ENCODE data around the gene FUT9. TPM values are rescaled to one million over a fixed set of nuclear protein-coding genes. Genes with fewer than 3 reads are reported as not detected.

FUT9 gene
- total and polyA plus RNA-seq, 2 of the 8 experiments (the other 6 are each of a cell fraction or from before 2014, with no cell fraction given): 0.85 to 4.9 TPM

DNA sequence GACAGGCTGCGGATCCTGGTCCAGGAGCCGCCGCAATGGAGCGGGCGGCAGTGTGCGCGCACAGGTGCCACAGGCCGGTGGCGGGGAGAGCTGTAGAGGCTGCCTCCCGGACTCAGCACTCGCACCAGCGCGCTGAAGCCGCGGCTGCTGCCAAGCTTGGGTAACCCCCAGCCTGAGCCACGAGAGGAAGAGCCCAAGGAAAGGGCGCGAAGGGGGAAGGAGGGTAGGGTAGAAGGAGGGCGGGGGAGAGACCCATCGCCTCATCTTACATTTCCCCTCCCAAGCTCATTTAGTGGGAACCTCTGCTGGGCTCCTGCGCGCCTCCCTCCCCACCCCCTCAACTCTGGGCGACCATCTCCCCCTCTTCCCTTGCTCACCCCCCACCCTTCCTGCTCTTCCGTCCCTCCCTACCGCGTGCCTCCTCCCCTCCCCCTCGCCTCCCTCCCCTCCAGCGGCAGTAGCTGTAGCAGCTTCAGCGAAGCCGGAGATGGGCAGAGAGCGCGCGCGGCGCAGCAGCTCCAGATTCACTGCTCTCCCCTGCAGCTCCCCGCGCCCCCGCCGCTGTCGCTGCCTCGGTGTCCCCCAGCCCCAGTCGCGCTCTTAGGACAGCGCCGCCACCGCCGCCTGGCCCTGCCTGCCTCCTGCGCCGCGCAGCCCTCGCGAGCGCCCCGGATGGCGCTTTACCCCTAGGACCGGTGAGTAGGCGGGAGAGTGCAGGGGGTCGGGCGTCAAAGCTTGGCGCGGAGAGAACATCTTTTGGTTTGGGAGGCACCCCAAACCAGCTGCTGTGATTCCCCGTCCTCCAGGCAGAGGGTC is at the start of gene FUT9 (continued):
- TF ChIP-seq TEAD4 (IDR thresholded peaks at IDR 0.05; ENCODE audit: low read depth, low read length) (no peak), RFX5 (IDR thresholded peaks at IDR 0.05; ENCODE audit: borderline replicate concordance, low read depth, low read length) (no peak), PHF8 (conservative IDR thresholded peaks at IDR 0.05; ENCODE audit: low read depth, low read length) (peak; percentile 62), BACH1 (IDR thresholded peaks at IDR 0.05; ENCODE audit: low read length) (no peak), SP4 (IDR thresholded peaks at IDR 0.05; ENCODE audit: low read length) (no peak), TCF12 (IDR thresholded peaks at IDR 0.05; ENCODE audit: low read depth, low read length) (no peak), POU5F1 (IDR thresholded peaks at IDR 0.05; ENCODE audit: low read depth, low read length) (no peak), ASH2L (IDR thresholded peaks at IDR 0.05; ENCODE audit: low read length) (peak; percentile 91), TAF7 (optimal IDR thresholded peaks at IDR 0.05; ENCODE audit: borderline replicate concordance, low read depth, low read length) (peak; percentile 86), TBP (IDR thresholded peaks at IDR 0.05; ENCODE audit: low read depth, low read length) (peak; percentile 20), BCL11A (IDR thresholded peaks at IDR 0.05; ENCODE audit: low read depth in 2 of 2, low read length in 2 of 2) (no peak), KDM4A (IDR thresholded peaks at IDR 0.05; ENCODE audit: low read depth, low read length, severe bottlenecking) (peak; percentile 89), SAP30 (IDR thresholded peaks at IDR 0.05; ENCODE audit: insufficient read depth, insufficient replicate concordance, low read length) (no peak), BRCA1 (IDR thresholded peaks at IDR 0.05; ENCODE audit: low read depth, low read length) (no peak), KDM5A (IDR thresholded peaks at IDR 0.05; ENCODE audit: low read length) (no peak), MAFK (IDR thresholded peaks at IDR 0.05; ENCODE audit: low read depth, low read length) (no peak), CREB1 (IDR thresholded peaks at IDR 0.05) (0 out of 2 replicates have a peak, but pooled peaks have one; percentile 6), CBX8 (IDR thresholded peaks at IDR 0.05; ENCODE audit: borderline replicate concordance, low read depth, low read length) (no peak), EP300 (IDR thresholded peaks at IDR 0.05; ENCODE audit: borderline replicate concordance in 1 of 2, low read depth in 2 of 2, low read length in 2 of 2) (no peak; a peak in 1 of 3 replicates), SP2 (IDR thresholded peaks at IDR 0.05; ENCODE audit: low read length) (no peak), SIRT6 (IDR thresholded peaks at IDR 0.05; ENCODE audit: low read length) (no peak), POLR2AphosphoS5 (IDR thresholded peaks at IDR 0.05; ENCODE audit: low read depth, low read length) (peak; percentile 23; the same call in 1 of the 2 replicates), JUND (IDR thresholded peaks at IDR 0.05; ENCODE audit: low read length) (no peak)
- TF ChIP-seq, protein P1, sequence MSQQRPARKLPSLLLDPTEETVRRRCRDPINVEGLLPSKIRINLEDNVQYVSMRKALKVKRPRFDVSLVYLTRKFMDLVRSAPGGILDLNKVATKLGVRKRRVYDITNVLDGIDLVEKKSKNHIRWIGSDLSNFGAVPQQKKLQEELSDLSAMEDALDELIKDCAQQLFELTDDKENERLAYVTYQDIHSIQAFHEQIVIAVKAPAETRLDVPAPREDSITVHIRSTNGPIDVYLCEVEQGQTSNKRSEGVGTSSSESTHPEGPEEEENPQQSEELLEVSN (IDR thresholded peaks at IDR 0.05): peak; percentile 94
- TF ChIP-seq, protein P2, sequence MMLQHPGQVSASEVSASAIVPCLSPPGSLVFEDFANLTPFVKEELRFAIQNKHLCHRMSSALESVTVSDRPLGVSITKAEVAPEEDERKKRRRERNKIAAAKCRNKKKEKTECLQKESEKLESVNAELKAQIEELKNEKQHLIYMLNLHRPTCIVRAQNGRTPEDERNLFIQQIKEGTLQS (IDR thresholded peaks at IDR 0.05; ENCODE audit: insufficient read depth, low read depth, low read length): no peak
